ENCODE measurements around the gene REST.

The REST gene

DNA sequence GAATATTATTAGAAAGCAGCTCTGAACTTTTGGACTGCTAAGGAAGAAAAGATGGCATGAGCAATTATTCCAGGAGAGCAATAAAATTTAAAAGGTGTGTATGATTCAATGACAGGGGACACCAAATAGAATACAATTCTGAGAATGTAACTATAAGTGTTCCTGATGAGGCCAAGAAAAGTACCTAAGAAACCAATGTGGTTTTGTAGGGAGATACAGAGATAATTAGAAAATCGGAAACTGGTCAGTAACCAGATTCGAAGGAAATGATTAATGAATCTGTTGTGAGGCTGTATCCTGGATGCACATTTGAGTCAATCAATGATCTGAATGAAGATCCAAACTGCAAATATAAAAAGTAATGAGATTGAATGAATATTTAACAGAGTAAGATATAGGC is 63.7 kb downstream of the REST start:
- TF ChIP-seq POLR2AphosphoS5 (IDR thresholded peaks at IDR 0.05; ENCODE audit: low read depth, low read length) (no peak), FOXP2 (optimal IDR thresholded peaks at IDR 0.05; ENCODE audit: borderline replicate concordance, extremely low read depth, extremely low read length, insufficient read depth) (no peak), SIN3A (IDR thresholded peaks at IDR 0.05; ENCODE audit: borderline replicate concordance, insufficient read depth, low read length) (no peak), TAF1 (IDR thresholded peaks at IDR 0.05; ENCODE audit: borderline replicate concordance, insufficient read depth, low read length) (no peak)
- TF ChIP-seq, protein P1, sequence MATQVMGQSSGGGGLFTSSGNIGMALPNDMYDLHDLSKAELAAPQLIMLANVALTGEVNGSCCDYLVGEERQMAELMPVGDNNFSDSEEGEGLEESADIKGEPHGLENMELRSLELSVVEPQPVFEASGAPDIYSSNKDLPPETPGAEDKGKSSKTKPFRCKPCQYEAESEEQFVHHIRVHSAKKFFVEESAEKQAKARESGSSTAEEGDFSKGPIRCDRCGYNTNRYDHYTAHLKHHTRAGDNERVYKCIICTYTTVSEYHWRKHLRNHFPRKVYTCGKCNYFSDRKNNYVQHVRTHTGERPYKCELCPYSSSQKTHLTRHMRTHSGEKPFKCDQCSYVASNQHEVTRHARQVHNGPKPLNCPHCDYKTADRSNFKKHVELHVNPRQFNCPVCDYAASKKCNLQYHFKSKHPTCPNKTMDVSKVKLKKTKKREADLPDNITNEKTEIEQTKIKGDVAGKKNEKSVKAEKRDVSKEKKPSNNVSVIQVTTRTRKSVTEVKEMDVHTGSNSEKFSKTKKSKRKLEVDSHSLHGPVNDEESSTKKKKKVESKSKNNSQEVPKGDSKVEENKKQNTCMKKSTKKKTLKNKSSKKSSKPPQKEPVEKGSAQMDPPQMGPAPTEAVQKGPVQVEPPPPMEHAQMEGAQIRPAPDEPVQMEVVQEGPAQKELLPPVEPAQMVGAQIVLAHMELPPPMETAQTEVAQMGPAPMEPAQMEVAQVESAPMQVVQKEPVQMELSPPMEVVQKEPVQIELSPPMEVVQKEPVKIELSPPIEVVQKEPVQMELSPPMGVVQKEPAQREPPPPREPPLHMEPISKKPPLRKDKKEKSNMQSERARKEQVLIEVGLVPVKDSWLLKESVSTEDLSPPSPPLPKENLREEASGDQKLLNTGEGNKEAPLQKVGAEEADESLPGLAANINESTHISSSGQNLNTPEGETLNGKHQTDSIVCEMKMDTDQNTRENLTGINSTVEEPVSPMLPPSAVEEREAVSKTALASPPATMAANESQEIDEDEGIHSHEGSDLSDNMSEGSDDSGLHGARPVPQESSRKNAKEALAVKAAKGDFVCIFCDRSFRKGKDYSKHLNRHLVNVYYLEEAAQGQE (IDR thresholded peaks at IDR 0.05; ENCODE audit: insufficient read depth in 1 of 2, low read depth in 2 of 2, low read length in 2 of 2): no peak

DNA sequence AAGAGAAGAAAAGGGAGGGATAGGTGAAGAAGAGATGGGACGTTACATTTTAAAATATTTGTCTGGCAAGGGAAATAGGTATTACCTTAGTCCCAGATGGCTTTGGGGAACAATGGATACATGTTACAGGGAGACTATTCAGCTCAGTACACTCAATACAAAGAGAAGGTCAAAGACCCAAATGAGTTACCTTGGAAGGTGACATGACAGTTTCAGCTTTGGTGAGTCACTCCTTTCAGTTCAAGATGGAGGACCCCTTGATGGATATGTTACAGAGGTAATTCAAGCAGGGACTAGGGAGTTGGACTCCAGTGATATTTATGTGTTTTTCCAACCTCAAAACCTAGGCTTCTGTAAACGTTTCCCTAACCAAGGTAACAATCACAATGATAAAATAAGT is 64.7 kb downstream of the REST start:
- TF ChIP-seq, protein P1 (IDR thresholded peaks at IDR 0.05; ENCODE audit: insufficient read depth in 1 of 2, low read depth in 2 of 2, low read length in 2 of 2): no peak
- TF ChIP-seq TAF1 (IDR thresholded peaks at IDR 0.05; ENCODE audit: borderline replicate concordance, insufficient read depth, low read length) (no peak), FOXP2 (optimal IDR thresholded peaks at IDR 0.05; ENCODE audit: borderline replicate concordance, extremely low read depth, extremely low read length, insufficient read depth) (no peak), SIN3A (IDR thresholded peaks at IDR 0.05; ENCODE audit: borderline replicate concordance, insufficient read depth, low read length) (no peak), POLR2AphosphoS5 (IDR thresholded peaks at IDR 0.05; ENCODE audit: low read depth, low read length) (no peak)

DNA sequence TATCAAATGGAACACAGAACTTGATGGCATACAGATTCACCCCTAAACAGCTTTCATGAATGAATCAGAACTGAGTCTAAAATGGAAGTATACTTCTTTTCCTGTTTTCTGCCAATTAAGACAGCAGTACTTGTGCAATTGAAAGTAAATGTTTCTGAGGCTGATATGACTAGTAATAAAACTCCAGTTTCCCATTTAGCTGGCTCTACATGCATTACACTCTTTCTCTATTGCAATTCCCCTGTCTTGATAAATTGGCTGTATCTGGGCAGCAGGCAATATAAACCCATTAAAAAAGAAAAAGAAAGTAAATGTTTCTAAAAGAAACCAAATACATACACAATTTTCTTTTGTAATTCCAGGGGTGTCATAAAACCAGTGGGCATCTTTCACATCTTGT is 65.1 kb downstream of the REST start:
- TF ChIP-seq FOXP2 (optimal IDR thresholded peaks at IDR 0.05; ENCODE audit: borderline replicate concordance, extremely low read depth, extremely low read length, insufficient read depth) (no peak), SIN3A (IDR thresholded peaks at IDR 0.05; ENCODE audit: borderline replicate concordance, insufficient read depth, low read length) (no peak), TAF1 (IDR thresholded peaks at IDR 0.05; ENCODE audit: borderline replicate concordance, insufficient read depth, low read length) (no peak), POLR2AphosphoS5 (IDR thresholded peaks at IDR 0.05; ENCODE audit: low read depth, low read length) (no peak)
- TF ChIP-seq, protein P1 (IDR thresholded peaks at IDR 0.05; ENCODE audit: insufficient read depth in 1 of 2, low read depth in 2 of 2, low read length in 2 of 2): no peak

DNA sequence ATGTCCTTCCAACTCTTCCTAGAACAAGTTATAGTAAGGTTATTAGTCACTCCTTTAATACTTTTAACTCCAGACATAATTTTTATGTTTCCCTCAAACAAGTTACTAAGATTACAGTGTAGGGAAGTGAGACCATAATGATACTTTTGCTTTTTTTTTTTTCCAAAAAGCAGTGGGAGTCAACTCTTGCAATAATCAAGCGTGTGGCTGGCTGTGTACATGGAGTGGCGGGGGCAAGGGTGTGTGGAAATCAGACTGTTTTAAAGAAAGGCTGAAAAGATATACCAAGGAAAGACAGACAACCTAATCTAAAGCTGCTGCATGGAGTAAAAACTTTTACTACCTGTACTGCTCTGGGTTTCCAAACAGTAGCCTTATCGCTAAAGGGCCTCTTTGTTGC is 65.6 kb downstream of the REST start:
- TF ChIP-seq, protein P1 (IDR thresholded peaks at IDR 0.05; ENCODE audit: insufficient read depth in 1 of 2, low read depth in 2 of 2, low read length in 2 of 2): no peak
- TF ChIP-seq FOXP2 (optimal IDR thresholded peaks at IDR 0.05; ENCODE audit: borderline replicate concordance, extremely low read depth, extremely low read length, insufficient read depth) (no peak), TAF1 (IDR thresholded peaks at IDR 0.05; ENCODE audit: borderline replicate concordance, insufficient read depth, low read length) (no peak), POLR2AphosphoS5 (IDR thresholded peaks at IDR 0.05; ENCODE audit: low read depth, low read length) (no peak)

DNA sequence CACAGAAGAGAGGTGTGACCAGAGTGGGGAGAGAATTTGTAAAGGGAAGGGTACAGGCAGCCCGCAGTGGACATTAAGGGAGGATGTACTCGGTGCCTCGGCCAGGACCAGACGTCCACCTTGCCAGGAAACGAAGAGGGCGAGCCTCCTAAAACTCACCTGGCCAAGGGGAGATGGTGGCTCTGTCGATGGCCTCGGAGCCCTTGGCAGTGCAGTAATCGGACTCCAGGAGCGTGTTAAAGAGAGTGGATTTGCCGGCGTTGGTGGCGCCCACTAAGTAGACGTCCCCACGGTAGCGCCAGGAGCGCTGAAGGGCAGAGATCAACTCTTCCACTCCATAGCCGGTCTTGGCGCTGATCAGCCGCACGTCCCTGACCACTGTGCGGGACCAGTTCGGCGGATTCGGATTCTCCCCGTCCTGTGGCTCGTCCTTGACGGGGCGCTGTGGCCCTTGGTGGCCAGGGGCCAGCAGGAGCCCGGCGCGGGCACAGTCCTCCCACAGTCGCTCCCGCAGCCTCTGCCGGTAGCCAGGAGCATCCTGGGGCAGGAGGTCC is 68.7 kb downstream of the REST start:
- TF ChIP-seq FOXP2 (optimal IDR thresholded peaks at IDR 0.05; ENCODE audit: borderline replicate concordance, extremely low read depth, extremely low read length, insufficient read depth): no peak
- TF ChIP-seq, protein P1 (IDR thresholded peaks at IDR 0.05; ENCODE audit: insufficient read depth in 1 of 2, low read depth in 2 of 2, low read length in 2 of 2): no peak
- TF ChIP-seq POLR2AphosphoS5 (IDR thresholded peaks at IDR 0.05; ENCODE audit: low read depth, low read length): no peak
- no peak for TF ChIP-seq TAF1 (IDR thresholded peaks at IDR 0.05; ENCODE audit: borderline replicate concordance, insufficient read depth, low read length)
- TF ChIP-seq SIN3A (IDR thresholded peaks at IDR 0.05; ENCODE audit: borderline replicate concordance, insufficient read depth, low read length): no peak
